Measurements from ENCODE around the gene CUL4A.

- TF ChIP-seq CTCF (IDR thresholded peaks at IDR 0.05; ENCODE audit: borderline replicate concordance, extremely low read depth, low read length, poor library complexity, severe bottlenecking) (no peak), EZH2 (IDR thresholded peaks at IDR 0.05; ENCODE audit: borderline replicate concordance, low read depth, low read length, severe bottlenecking) (no peak)
Measured at GRCh38 chr13:113272701-113273181, 63.3 kb downstream of the CUL4A start.

All from DND-41 (cell line).